Measurements from ENCODE around the gene CPT1B.

CPT1B gene

DNA sequence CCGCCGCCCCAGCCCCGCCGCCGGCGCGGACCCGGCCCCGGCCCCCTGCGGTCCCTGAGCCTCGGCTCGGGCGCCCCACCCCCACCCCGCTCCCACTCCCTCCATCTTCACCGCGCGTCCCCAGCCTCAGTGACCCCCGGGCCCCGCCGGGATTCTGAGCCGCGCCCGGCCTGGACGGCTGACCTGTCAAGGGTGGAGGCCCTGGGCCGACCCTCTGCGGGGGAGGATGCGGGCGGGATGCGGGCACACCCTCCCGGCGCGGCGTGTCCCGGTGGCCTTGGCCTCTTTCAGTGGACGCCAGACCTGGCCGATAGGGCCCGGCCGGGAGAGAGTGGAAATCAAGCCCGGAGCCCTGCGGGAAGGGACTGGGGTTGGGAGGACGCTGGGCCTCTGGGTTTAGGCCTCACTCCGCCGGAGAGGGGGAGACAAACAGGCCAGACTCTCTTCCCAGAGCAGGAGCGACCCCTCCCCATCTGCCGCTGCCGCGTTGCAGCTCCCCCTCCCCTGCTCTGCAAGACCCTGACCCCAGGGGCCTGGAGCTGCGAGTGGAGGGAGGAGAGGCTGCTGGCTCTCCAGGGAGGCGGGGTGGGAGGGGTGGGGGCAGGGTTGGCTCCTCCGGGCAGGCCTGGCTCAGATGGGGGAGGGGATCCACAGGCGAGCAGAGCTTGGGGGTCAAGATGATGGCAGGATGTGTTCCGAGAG lies 22.9 kb upstream of the CPT1B start:
- Histone ChIP-seq H3K27ac (ENCODE audit: low read length) (no peak overlapping the region), H3K9me3 (ENCODE audit: control insufficient read depth in 1 of 2, low read length in 2 of 2) (no peaks in the 10 kb centered on the region), H3K4me1 (ENCODE audit: control insufficient read depth in 1 of 2, insufficient read depth in 2 of 2, low read length in 2 of 2) (peaks cover 0 to 4% of the 10 kb centered on the region in 2 donors), H3K27me3 (ENCODE audit: low read depth, low read length) (peaks cover 28% of the 10 kb centered on the region), H3K36me3 (ENCODE audit: control insufficient read depth in 1 of 2, insufficient read depth in 2 of 2, low read length in 2 of 2) (peaks cover 0 to 7% of the 10 kb centered on the region in 2 donors), H3K4me3 (ENCODE audit: low read depth in 1 of 2, low read length in 2 of 2) (peak overlapping the region in 1 of 2 donors; percentile 56)

DNA sequence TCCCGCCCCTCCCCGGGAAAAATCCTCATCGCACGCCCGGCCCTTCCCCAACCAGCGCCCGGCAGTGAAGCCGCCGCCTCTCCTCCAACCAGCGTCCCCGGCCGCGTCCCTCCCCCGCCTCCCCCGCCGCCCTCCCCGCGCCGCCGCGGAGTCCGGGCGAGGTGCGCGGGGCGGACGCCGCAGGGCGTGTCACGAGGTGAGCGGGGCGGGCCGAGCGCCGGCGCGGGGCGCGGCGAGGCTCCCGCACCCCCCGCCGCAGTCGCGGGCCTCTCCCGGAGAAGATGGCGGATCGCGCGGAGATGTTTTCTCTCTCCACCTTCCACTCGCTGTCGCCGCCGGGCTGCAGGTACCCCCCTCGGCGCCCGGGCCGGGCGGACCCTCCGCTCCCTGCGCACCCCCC lies 22.3 kb upstream of the CPT1B start, which contains the start of gene MAPK8IP2:
Gene MAPK8IP2, plus strand, starts transcription at position 256 of the 400 bp plus-strand sequence. Its CDS starts 26 bp downstream, at position 282.
- peaks cover 0 to 4% of the 10 kb centered on the region in 2 donors for H3K4me1 ChIP-seq (ENCODE audit: control insufficient read depth in 1 of 2, insufficient read depth in 2 of 2, low read length in 2 of 2)
- H3K27me3 ChIP-seq (ENCODE audit: low read depth, low read length): peaks cover 28% of the 10 kb centered on the region
- H3K36me3 ChIP-seq (ENCODE audit: control insufficient read depth in 1 of 2, insufficient read depth in 2 of 2, low read length in 2 of 2): peaks cover 0 to 7% of the 10 kb centered on the region in 2 donors
- H3K9me3 ChIP-seq (ENCODE audit: control insufficient read depth in 1 of 2, low read length in 2 of 2): no peaks in the 10 kb centered on the region
- H3K4me3 ChIP-seq (ENCODE audit: low read depth in 1 of 2, low read length in 2 of 2): peak within 1 kb of the TSS in 1 of 2 donors; percentile 56
- no peak within 1 kb of the TSS for H3K27ac ChIP-seq (ENCODE audit: low read length)

DNA sequence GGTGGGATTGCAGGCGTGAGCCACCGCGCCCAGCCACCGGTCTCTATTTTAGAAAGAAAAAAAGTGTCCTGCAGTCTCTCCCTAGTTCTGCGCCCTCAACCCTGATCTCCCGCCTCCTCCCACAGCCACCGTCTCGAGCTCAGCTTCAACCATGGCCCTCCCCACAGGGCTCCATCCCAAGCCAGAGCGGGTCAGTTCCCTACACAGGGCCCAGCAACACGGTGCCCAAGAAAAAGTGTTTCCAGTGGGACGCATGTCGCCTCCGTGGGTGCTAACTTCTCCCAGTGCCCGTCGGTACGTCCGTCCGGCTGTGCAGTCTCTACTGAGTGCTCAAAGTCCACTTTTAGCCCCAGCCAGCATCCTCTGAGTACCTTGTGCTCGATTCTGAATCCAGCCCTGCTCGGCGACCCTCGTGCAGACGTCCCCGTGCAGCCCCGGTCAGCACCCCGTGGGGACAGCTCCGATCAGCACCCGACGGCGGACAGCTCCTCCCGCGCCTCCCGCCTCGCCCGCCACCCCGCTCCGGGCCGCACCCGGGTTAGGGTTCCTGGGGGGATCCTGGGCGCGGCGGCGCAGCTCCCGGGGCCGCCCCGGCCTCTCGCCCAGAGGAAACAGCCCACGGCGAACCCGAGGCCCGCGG lies 21.7 kb upstream of the CPT1B start:
- H3K9me3 ChIP-seq (ENCODE audit: control insufficient read depth in 1 of 2, low read length in 2 of 2): no peaks in the 10 kb centered on the region
- peak overlapping the region in 1 of 2 donors; percentile 32 for H3K4me3 ChIP-seq (ENCODE audit: low read depth in 1 of 2, low read length in 2 of 2)
- peaks cover 0 to 4% of the 10 kb centered on the region in 2 donors for H3K4me1 ChIP-seq (ENCODE audit: control insufficient read depth in 1 of 2, insufficient read depth in 2 of 2, low read length in 2 of 2)
- no peak overlapping the region for H3K27ac ChIP-seq (ENCODE audit: low read length)
- peaks cover 0 to 7% of the 10 kb centered on the region in 2 donors for H3K36me3 ChIP-seq (ENCODE audit: control insufficient read depth in 1 of 2, insufficient read depth in 2 of 2, low read length in 2 of 2)
- H3K27me3 ChIP-seq (ENCODE audit: low read depth, low read length): peaks cover 28% of the 10 kb centered on the region

DNA sequence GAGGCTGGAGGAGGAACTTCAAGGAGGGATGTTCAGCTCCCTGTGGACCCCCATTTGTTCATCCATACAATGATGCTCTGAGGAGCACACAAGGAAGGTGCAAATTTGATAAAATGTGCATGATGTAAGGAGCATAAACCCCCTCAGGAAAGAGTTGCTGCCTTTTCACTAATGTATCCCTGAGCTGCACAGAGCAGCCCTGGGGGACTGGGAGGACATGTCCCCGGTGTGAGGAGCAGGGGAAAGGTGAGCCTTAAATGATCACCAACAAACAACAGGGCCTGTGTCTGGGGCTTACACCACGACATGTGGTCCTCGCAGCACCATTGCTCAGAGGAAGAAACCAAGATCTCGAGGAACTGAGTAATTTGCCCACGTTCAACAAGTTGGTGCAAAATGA lies 18.9 kb upstream of the CPT1B start:
- H3K4me3 ChIP-seq (ENCODE audit: low read depth in 1 of 2, low read length in 2 of 2): no peak overlapping the region
- H3K4me1 ChIP-seq (ENCODE audit: control insufficient read depth in 1 of 2, insufficient read depth in 2 of 2, low read length in 2 of 2): peaks cover 0 to 4% of the 10 kb centered on the region in 2 donors
- peaks cover 13% of the 10 kb centered on the region for H3K27me3 ChIP-seq (ENCODE audit: low read depth, low read length)
- H3K36me3 ChIP-seq (ENCODE audit: control insufficient read depth in 1 of 2, insufficient read depth in 2 of 2, low read length in 2 of 2): peaks cover 0 to 7% of the 10 kb centered on the region in 2 donors
- no peaks in the 10 kb centered on the region for H3K9me3 ChIP-seq (ENCODE audit: control insufficient read depth in 1 of 2, low read length in 2 of 2)
- no peak overlapping the region for H3K27ac ChIP-seq (ENCODE audit: low read length)

DNA sequence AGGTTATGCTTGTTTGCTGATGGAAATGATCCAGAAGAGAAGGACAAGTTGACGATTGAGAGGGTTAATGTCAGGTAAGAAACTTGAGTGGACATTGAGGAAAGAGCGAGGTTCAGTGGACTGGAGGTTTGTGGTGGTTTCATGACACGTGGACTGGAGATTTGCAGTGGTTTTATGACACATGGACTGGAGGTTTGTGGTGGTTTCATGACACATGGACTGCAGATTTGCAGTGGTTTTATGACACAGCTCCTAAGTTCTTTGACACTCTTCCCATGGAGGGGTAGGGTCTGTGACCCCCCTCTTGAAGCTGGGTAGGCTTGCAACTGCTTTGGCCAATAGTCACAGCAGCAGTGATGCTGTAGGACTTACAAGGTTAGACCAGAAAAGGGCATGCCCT lies 17.0 kb upstream of the CPT1B start:
- Histone ChIP-seq H3K36me3 (ENCODE audit: control insufficient read depth in 1 of 2, insufficient read depth in 2 of 2, low read length in 2 of 2) (peaks cover 0 to 7% of the 10 kb centered on the region in 2 donors), H3K27ac (ENCODE audit: low read length) (no peak overlapping the region), H3K27me3 (ENCODE audit: low read depth, low read length) (peaks cover 11% of the 10 kb centered on the region), H3K9me3 (ENCODE audit: control insufficient read depth in 1 of 2, low read length in 2 of 2) (no peaks in the 10 kb centered on the region), H3K4me3 (ENCODE audit: low read depth in 1 of 2, low read length in 2 of 2) (no peak overlapping the region), H3K4me1 (ENCODE audit: control insufficient read depth in 1 of 2, insufficient read depth in 2 of 2, low read length in 2 of 2) (no peaks in the 10 kb centered on the region)

DNA sequence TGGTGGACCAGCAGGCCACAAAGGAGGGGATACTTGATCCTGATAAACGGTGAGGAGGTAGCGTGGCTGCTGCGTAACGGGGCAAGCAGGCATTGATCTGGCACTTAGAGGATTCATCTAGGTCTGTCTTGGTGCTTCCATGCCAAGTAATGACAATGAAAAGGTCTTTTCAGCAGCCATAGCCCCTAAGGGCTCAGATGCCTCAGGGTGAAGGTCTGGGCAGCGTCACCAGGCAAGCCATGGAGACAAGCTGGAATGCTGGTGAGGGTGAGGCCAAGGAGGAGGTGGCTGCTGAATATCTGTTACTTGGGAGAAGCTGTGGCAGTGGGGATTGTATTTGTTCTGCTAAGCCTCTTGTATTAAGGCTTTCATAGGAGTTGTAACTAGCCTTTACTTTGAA lies 9.2 kb upstream of the CPT1B start:
- Histone ChIP-seq H3K36me3 (ENCODE audit: control insufficient read depth in 1 of 2, insufficient read depth in 2 of 2, low read length in 2 of 2) (peaks cover 0 to 2% of the 10 kb centered on the region in 2 donors), H3K4me3 (ENCODE audit: low read depth in 1 of 2, low read length in 2 of 2) (no peak overlapping the region), H3K27ac (ENCODE audit: low read length) (no peak overlapping the region), H3K27me3 (ENCODE audit: low read depth, low read length) (no peaks in the 10 kb centered on the region), H3K4me1 (ENCODE audit: control insufficient read depth in 1 of 2, insufficient read depth in 2 of 2, low read length in 2 of 2) (peaks cover 0 to 6% of the 10 kb centered on the region in 2 donors), H3K9me3 (ENCODE audit: control insufficient read depth in 1 of 2, low read length in 2 of 2) (no peaks in the 10 kb centered on the region)

DNA sequence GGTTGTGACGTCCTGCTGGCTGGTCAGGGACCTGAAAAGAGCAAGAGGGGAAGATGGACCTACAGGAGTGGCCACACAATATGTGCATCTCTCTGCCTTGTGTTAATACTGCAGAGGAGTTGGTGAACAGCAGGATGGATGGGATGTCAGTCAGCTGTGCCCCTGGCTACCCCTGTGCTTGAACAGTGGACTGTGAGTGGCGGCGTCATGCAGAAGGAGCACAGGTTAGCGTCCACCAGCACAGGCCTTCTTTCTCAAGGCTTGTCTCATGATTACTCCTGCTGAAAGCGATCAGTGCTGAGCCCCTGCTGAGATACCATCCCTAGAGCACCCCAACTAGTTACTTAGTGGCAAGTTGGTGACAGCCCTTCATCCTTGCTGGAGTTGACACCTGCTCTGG lies 8.2 kb upstream of the CPT1B start:
- no peak overlapping the region for H3K27ac ChIP-seq (ENCODE audit: low read length)

DNA sequence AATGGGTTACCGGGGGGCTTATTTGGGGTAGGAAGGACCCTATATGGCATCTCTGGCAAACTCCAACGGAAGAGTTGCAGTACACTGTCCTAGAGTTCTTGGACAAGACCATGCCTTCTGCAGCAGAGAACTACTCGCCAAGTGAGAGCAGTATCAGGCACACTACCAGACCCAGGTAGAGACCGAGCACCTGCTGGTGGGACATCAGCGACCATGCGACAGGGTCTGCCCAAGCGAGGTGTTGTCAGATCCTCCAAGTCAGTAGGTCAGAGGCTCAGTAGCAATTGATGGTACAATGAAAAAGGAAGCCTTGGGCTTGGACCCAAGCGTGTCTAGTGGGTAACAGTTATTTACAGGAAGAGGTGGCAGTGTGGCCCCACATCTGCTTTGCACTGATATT lies 7.6 kb upstream of the CPT1B start:
- H3K36me3 ChIP-seq (ENCODE audit: control insufficient read depth in 1 of 2, insufficient read depth in 2 of 2, low read length in 2 of 2): peaks cover 0 to 3% of the 10 kb centered on the region in 2 donors
- H3K27me3 ChIP-seq (ENCODE audit: low read depth, low read length): no peaks in the 10 kb centered on the region
- H3K9me3 ChIP-seq (ENCODE audit: control insufficient read depth in 1 of 2, low read length in 2 of 2): no peaks in the 10 kb centered on the region
- H3K4me3 ChIP-seq (ENCODE audit: low read depth in 1 of 2, low read length in 2 of 2): no peak overlapping the region
- H3K27ac ChIP-seq (ENCODE audit: low read length): no peak overlapping the region
- H3K4me1 ChIP-seq (ENCODE audit: control insufficient read depth in 1 of 2, insufficient read depth in 2 of 2, low read length in 2 of 2): peaks cover 10 to 11% of the 10 kb centered on the region in 2 donors

More for the DNA sequence above, 8.2 kb upstream of the CPT1B start:
- Histone ChIP-seq H3K4me3 (ENCODE audit: low read depth in 1 of 2, low read length in 2 of 2) (no peak overlapping the region), H3K36me3 (ENCODE audit: control insufficient read depth in 1 of 2, insufficient read depth in 2 of 2, low read length in 2 of 2) (peaks cover 0 to 3% of the 10 kb centered on the region in 2 donors), H3K9me3 (ENCODE audit: control insufficient read depth in 1 of 2, low read length in 2 of 2) (no peaks in the 10 kb centered on the region), H3K4me1 (ENCODE audit: control insufficient read depth in 1 of 2, insufficient read depth in 2 of 2, low read length in 2 of 2) (peaks cover 6 to 10% of the 10 kb centered on the region in 2 donors), H3K27me3 (ENCODE audit: low read depth, low read length) (no peaks in the 10 kb centered on the region)

DNA sequence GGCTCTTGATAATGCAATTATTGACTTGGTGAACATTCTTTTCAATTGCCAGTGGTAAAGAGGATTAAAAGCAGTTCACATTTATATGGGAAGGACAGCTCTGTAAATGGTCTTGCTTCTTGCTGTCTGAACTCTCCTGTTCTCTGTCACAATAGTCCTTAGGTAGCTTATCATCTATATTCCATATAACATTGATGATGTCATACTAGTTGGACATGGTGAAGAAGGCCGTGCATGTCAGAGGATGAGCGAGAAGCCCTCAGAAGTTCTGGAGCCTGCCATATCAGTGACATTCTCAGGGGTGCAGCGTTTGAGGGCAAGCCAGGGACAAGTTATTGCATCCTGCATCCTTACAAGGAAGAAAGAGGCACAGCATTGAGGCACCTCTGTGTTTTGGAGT lies 7.0 kb upstream of the CPT1B start:
- H3K36me3 ChIP-seq (ENCODE audit: control insufficient read depth in 1 of 2, insufficient read depth in 2 of 2, low read length in 2 of 2): peaks cover under 1 to 3% of the 10 kb centered on the region in 2 donors
- no peak overlapping the region for H3K27ac ChIP-seq (ENCODE audit: low read length)
- no peak overlapping the region for H3K4me3 ChIP-seq (ENCODE audit: low read depth in 1 of 2, low read length in 2 of 2)
- no peaks in the 10 kb centered on the region for H3K9me3 ChIP-seq (ENCODE audit: control insufficient read depth in 1 of 2, low read length in 2 of 2)
- H3K4me1 ChIP-seq (ENCODE audit: control insufficient read depth in 1 of 2, insufficient read depth in 2 of 2, low read length in 2 of 2): peaks cover 10 to 11% of the 10 kb centered on the region in 2 donors
- no peaks in the 10 kb centered on the region for H3K27me3 ChIP-seq (ENCODE audit: low read depth, low read length)

DNA sequence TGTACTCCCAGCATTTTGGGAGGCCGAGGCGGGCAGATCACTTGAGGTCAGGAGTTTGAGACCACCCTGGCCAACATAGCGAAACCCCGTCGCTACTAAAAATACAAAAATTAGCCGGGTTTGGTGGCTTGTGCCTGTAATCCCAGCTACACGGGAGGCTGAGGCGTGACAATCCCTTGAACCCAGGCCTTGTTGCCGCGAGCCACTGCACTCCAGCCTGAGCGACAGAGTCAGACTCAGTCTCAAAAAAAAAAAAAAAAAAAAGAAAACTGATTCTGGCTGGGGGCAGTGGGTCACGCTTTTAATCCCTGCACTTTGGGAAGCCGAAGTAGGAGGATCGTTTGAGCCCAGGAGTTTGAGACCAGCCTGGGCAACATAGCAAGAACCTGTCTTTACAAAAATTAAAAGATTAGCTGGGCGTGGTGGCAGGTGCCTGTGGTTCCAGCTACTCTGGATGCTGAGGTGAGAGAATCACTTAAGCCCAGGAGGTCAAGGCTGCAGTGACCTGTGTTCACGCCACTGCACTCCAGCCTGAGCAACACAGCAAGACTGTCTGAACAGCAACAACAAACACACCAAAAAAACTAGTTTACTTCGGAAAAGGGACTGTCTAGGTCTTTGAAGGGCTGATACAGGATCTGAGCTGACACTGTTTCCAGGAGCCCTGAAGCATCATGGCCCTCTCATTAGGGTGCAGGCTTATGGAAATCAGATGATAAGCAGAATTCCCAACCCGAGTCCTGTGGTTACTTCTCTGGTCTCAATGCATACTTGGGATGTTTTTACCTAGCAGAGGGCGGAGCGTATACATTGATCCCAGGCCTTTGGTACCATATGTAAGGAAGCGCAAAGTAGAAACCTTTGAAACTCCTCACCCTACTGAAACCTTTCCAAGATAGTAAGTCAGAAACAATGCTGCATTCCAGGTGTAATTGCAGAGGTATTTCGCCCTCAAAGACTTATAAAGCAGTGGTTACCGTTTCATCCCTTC lies 6.2 kb upstream of the CPT1B start:
- Histone ChIP-seq H3K27ac (ENCODE audit: low read length) (no peak overlapping the region), H3K4me1 (ENCODE audit: control insufficient read depth in 1 of 2, insufficient read depth in 2 of 2, low read length in 2 of 2) (peaks cover 10 to 11% of the 10 kb centered on the region in 2 donors)

More for the DNA sequence above, 6.2 kb upstream of the CPT1B start:
- Histone ChIP-seq H3K27me3 (ENCODE audit: low read depth, low read length) (no peaks in the 10 kb centered on the region), H3K36me3 (ENCODE audit: control insufficient read depth in 1 of 2, insufficient read depth in 2 of 2, low read length in 2 of 2) (peaks cover 3 to 5% of the 10 kb centered on the region in 2 donors), H3K4me3 (ENCODE audit: low read depth in 1 of 2, low read length in 2 of 2) (peak overlapping the region in 1 of 2 donors; percentile 83), H3K9me3 (ENCODE audit: control insufficient read depth in 1 of 2, low read length in 2 of 2) (no peaks in the 10 kb centered on the region)
